Stomach (tissue), 4 donors: ENCODE measurements around the gene ZNF491.
"Not testable (repeated sequence)": the region's sequence is repeated elsewhere in the genome, so short reads cannot be mapped to it uniquely, and the experiment has no call there.

ENCODE experiments used
- CTCF ChIP-seq, 7 experiments: fragments of 450-650 bp in 4 of 7; fragments of 200-600 bp in 3 of 7; sonication (generic) in 3 of 7; IDR thresholded peaks; one replicate each; pipeline ENCODE4 v1.5.1; 2016 to 2019; ENCODE audit warnings: antibody characterized with exemption in 7 of 7, control low read depth in 2 of 7, mild to moderate bottlenecking in 1 of 7
- EP300 ChIP-seq: sonication (generic); formaldehyde crosslinking; IDR thresholded peaks from one replicate; pipeline ENCODE4 v1.6.1; 2017; ENCODE audit warnings: antibody characterized with exemption

GRCh38 chr19:11776669-11777068 is 21.7 kb upstream of the ZNF491 start:
- not testable (repeated sequence) for TF ChIP-seq CTCF (IDR thresholded peaks at IDR 0.05); EP300
